Retinal pigment epithelial cell (primary cell): ENCODE results near the gene WSCD1.

ENCODE experiments used
- DNase-seq: peaks from one replicate; pipeline ENCODE4 v3.0.0-alpha.2; 2010; ENCODE audit warnings: low read depth
- H3K4me3 ChIP-seq: 2 replicates; pipeline ENCODE4 v1.5.1; 2011; ENCODE audit warnings: mild to moderate bottlenecking, low read length, control low read depth, moderate library complexity
- CTCF ChIP-seq: conservative IDR thresholded peaks from 2 replicates; pipeline ENCODE4 v1.5.1; 2011; ENCODE audit warnings: low read depth, low read length, control low read depth, inconsistent platforms

The WSCD1 gene

GRCh38 chr17:6104956-6105648, 34.9 kb downstream of the WSCD1 start:
- DNase-seq: no peak
- H3K4me3 ChIP-seq: no peak overlapping the region
- TF ChIP-seq CTCF: no peak

- DNase-seq: no peak
- no peak overlapping the region for H3K4me3 ChIP-seq
- TF ChIP-seq CTCF: no peak
Measured at GRCh38 chr17:6105649-6106007, 35.4 kb downstream of the WSCD1 start.

GRCh38 chr17:6106212-6106611, 36.0 kb downstream of the WSCD1 start:
- no peak for DNase-seq
- TF ChIP-seq CTCF: no peak
- H3K4me3 ChIP-seq: no peak overlapping the region

- H3K4me3 ChIP-seq: no peak overlapping the region
- no peak for DNase-seq
- no peak for TF ChIP-seq CTCF
Measured at GRCh38 chr17:6107791-6108190, 37.6 kb downstream of the WSCD1 start.

- TF ChIP-seq CTCF: no peak
- no peak overlapping the region for H3K4me3 ChIP-seq
- no peak for DNase-seq
Measured at GRCh38 chr17:6108382-6108781, 38.2 kb downstream of the WSCD1 start.

GRCh38 chr17:6108987-6109386, 38.8 kb downstream of the WSCD1 start:
- no peak for DNase-seq
- TF ChIP-seq CTCF: no peak
- no peak overlapping the region for H3K4me3 ChIP-seq

- no peak overlapping the region for H3K4me3 ChIP-seq
- DNase-seq: no peak
- no peak for TF ChIP-seq CTCF
Measured at GRCh38 chr17:6109536-6109935, 39.4 kb downstream of the WSCD1 start.
